Esophagus squamous epithelium (tissue), 4 donors: ENCODE results near the gene THOC5.

Experiments
- CTCF ChIP-seq, 6 experiments: fragments of 450-650 bp in 4 of 6; fragments of 200-600 bp in 2 of 6; sonication (generic) in 2 of 6; IDR thresholded peaks; one replicate each; pipeline ENCODE4 v1.5.1; 2016 to 2019; ENCODE audit warnings: antibody characterized with exemption in 6 of 6, mild to moderate bottlenecking in 4 of 6, moderate library complexity in 4 of 6
- POLR2A ChIP-seq, 4 donors: fragments of 450-650 bp; IDR thresholded peaks; one replicate each; pipeline ENCODE4 v1.6.1; 2017; ENCODE audit warnings: antibody characterized with exemption in 4 of 4, mild to moderate bottlenecking in 4 of 4, moderate library complexity in 3 of 4

- no peak for TF ChIP-seq CTCF (IDR thresholded peaks at IDR 0.05)
- TF ChIP-seq POLR2A (IDR thresholded peaks at IDR 0.05): no peak
Measured at GRCh38 chr22:29480262-29480511, 73.4 kb downstream of the THOC5 start.
